Myocyte (in vitro differentiated cells): ENCODE measurements around the gene FZR1. TPM values are rescaled to one million over a fixed set of nuclear protein-coding genes. Genes with fewer than 3 reads are reported as not detected.
A peak's percentile ranks its signal among the peaks of the same experiment; 100 is the strongest.
"Not testable (repeated sequence)": the region's sequence is repeated elsewhere in the genome, so short reads cannot be mapped to it uniquely, and the experiment has no call there.

ENCODE experiments used
- DNase-seq: peaks from one replicate; pipeline ENCODE4 v3.0.0-alpha.2; 2012; ENCODE audit warnings: low read depth
- total RNA-seq: library from RNA; depleted of rRNA; stranded (reverse); fragments of >200 nt; gene quantifications from 2 replicates; pipeline ENCODE4 v1.2.3, GENCODE V29; 2014

FZR1 gene
- total RNA-seq, 1 donor from 2014 or later = 33.8 TPM

- no peak for DNase-seq
Measured at GRCh38 chr19:3494051-3494450, 12.1 kb upstream of the FZR1 start.

GRCh38 chr19:3494559-3494958 is 11.6 kb upstream of the FZR1 start:
- no peak for DNase-seq

- DNase-seq = no peak
Measured at GRCh38 chr19:3496392-3497273, 9.5 kb upstream of the FZR1 start.

- no peak for DNase-seq
Measured at GRCh38 chr19:3497757-3498520, 8.2 kb upstream of the FZR1 start.

- DNase-seq = no peak
Measured at GRCh38 chr19:3499738-3500428, 6.2 kb upstream of the FZR1 start.

- peak; percentile 97 for DNase-seq
Measured at GRCh38 chr19:3500429-3501101, 5.5 kb upstream of the FZR1 start, which contains the start of gene DOHH. Gene DOHH (minus strand): TSS chr19:3500674. CDS start chr19:3496814, 3,860 bp downstream.

- no peak for DNase-seq
Measured at GRCh38 chr19:3501780-3502179, 4.3 kb upstream of the FZR1 start.

GRCh38 chr19:3503036-3503572 is 3.0 kb upstream of the FZR1 start:
- no peak for DNase-seq

- DNase-seq = no peak
Measured at GRCh38 chr19:3504735-3505134, 1.4 kb upstream of the FZR1 start.

GRCh38 chr19:3506384-3507340 is 551 bp downstream of the FZR1 start:
- peak; percentile 26 for DNase-seq

GRCh38 chr19:3507371-3508120 is 1.4 kb downstream of the FZR1 start:
- DNase-seq = peak; percentile 9

- DNase-seq = not testable (repeated sequence)
Measured at GRCh38 chr19:3508121-3508661, 2.1 kb downstream of the FZR1 start.

- peak; percentile 62 for DNase-seq
Measured at GRCh38 chr19:3508771-3509535, 2.8 kb downstream of the FZR1 start.

GRCh38 chr19:3509566-3509989 is 3.5 kb downstream of the FZR1 start:
- DNase-seq = peak; percentile 88

GRCh38 chr19:3510727-3511126 is 4.6 kb downstream of the FZR1 start:
- no peak for DNase-seq

GRCh38 chr19:3511506-3512251 is 5.6 kb downstream of the FZR1 start:
- no peak for DNase-seq
